Right hindlimb (tissue), 1 donor: ENCODE data around the gene GXYLT2.
A peak's percentile ranks its signal among the peaks of the same experiment; 100 is the strongest.

Experiments
- DNase-seq: peaks from one replicate; pipeline ENCODE4 v3.0.0-alpha.2; 2018

GXYLT2 gene, protein sequence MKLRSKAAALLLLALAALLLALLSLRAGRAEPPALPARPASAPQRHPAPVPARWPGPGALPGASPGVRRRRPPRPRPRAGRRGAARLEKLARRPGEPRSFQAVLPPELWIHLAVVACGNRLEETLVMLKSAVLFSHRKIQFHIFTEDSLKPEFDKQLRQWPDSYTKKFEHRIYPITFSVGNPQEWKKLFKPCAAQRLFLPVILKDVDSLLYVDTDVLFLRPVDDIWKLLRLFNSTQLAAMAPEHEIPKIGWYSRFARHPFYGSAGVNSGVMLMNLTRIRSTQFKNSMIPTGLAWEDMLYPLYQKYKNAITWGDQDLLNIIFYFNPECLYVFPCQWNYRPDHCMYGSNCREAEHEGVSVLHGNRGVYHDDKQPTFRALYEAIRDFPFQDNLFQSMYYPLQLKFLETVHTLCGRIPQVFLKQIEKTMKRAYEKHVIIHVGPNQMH

GRCh38 chr3:72887705-72888545 lies at the start of gene GXYLT2:
GXYLT2 (plus strand) TSS chr3:72888046; CDS start chr3:72888234, 188 bp downstream.
- DNase-seq = peak; percentile 90

DNA sequence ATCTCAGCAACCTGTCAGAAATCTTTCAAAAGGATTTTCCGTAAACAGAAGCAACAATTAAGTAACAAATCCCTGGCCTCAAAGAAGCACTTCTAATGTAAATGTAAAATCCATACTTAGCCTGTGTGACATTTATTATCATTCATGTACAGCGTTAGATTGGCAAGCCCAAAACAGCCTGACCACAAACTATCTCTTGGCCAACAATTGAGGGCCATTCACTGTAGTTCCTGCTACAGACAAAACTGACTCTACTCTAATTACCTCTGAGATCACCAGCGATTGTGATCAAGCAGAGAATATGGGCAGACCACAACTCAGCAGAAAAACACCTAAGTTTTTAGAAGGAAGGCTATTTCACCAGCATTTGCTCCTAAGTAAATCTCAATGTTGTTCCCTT lies 48.8 kb upstream of the GXYLT2 start:
- DNase-seq = no peak

- DNase-seq = no peak
These were observed 43.3 kb upstream of the GXYLT2 start for GRCh38 chr3:72844436-72844993.

DNA sequence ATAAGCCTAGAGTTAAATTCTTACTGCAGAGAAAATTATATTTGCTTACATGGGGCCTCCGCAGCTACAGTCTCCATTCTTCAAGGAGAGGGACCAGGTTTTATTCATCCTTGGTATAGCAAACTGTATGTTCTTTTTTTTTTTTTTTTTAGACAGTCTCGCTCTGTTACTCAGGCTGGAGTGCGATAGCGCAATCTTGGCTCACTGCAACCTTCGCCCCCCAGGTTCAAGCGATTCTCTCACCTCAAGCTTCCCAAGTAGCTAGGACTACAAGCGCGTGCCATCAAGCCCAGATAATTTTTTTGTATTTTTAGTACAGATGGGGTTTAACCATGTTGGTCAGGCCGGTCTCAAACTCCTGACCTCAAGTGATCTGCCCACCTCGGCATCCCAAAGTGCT lies 41.7 kb upstream of the GXYLT2 start:
- DNase-seq = no peak

DNA sequence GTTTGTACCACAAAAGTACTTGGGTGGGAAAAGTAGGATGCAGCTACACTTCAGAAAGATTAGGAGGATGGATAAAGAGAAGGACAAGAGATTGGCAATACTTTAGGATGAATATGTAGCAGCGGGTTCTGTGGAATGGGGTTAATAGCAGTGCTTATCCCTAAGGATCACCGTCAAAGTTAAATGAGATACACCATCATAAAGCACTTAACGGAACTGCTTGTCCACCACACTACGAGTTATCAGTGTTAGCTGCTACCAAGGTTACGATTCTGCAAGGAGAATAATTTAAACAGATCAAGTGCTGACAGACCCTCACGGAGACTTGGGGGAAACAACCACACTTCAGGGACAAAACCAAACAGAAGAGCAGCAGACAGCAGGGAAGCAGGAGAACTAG lies 40.6 kb upstream of the GXYLT2 start:
- no peak for DNase-seq

- peak; percentile 97 for DNase-seq
These were observed 39.8 kb upstream of the GXYLT2 start, which contains the start of gene SHQ1 for GRCh38 chr3:72847751-72848702. SHQ1 (minus strand) TSS chr3:72848445; CDS start chr3:72848340, 105 bp downstream.

DNA sequence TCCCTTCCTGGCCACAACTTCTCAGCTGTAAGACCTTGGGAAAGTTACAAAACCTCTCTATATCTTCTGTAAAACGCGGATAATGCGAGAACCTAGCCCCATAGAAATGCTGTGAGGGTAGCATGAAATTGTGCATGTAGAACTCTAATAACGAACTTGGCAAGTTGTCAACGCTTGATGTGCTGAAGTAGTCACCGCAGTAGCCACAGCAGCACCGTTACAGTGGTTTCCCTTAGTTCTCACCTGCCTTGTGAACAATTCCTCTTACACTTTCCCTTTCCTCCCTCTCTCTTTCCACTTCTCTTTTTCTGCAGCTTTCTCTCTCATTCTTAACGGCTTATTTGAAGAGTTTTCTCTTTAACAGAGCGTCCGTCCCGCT lies 39.2 kb upstream of the GXYLT2 start:
- DNase-seq = no peak

GRCh38 chr3:72855001-72855400 lies 32.8 kb upstream of the GXYLT2 start:
- no peak for DNase-seq

DNA sequence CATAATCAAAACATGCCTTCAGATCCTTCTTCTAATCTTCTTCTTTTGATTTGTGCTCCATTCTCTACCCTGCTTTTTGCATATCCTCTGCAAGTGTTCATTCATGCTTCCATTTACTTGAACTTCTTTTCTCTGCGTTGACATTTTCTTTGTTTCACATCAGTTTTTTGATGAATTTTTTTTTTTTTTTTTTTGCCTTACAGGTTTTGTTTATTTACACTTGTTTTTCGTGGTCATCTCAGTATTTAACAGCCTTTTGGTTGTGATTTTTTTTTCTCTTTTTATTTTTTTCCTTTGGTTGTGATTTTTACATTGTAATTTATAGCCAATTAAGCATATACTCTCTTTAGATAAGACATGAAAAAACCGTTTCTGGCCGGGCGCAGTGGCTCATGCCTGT lies 27.8 kb upstream of the GXYLT2 start:
- no peak for DNase-seq

GRCh38 chr3:72860846-72861245 lies 27.0 kb upstream of the GXYLT2 start:
- DNase-seq = no peak

DNA sequence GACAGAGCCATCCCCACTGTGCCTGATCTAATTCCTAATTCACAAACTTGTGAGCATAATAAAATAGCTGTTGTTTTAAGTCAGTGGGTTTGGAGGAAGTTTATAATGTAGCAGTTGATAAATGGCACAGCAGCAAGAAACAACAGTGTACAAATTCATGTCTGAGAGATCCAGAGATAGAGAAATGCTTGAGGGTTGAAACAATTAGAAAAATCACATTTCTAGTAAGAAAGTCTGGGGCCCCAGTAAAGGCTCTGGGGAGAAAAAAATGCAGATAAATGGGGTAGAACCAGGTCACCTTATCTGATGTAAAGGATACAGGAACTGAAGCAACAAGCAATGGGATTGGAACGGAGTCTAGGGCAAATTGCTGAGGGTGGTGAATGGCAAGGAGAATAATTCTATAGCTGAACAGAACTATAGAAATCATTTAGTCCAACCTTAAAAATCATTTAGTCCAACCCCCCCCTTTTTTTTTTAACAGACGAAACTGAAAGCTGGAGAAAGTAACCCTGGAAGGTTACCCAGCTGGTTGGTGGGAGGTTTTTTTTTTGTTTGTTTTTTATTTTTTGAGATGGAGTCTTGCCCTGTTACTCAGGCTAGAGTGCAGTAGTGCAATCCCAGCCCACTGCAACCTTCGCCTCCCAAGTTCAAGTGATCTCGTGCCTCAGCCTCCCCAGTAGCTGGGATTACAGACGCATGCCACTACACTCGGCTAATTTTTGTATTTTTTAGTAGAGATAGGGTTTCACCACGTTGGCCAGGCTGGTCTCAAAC lies 25.3 kb upstream of the GXYLT2 start:
- DNase-seq = no peak

GRCh38 chr3:72872183-72872582 lies 15.7 kb upstream of the GXYLT2 start:
- DNase-seq = no peak

DNA sequence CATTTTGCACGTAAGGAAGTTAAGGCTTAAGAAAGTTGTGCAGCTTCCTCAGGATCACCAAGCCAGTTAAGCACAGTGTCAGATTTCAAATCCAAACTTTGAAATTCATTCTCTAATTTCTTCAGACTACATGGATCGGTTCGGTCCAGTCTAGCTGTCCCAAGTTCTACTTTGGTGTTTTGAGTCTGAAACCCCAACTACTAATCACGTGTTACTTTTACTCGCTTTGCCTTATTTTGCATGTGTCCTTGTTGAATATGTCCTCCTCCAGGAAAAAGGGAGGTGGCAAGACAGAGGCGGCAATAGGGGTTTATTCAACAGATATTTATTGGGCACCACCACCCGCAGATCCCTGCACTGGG lies 522 bp upstream of the GXYLT2 start:
- DNase-seq = no peak

GRCh38 chr3:72888546-72889309 lies 882 bp downstream of the GXYLT2 start:
- DNase-seq = peak; percentile 34

- DNase-seq = peak; percentile 35
These were observed 1.7 kb downstream of the GXYLT2 start for GRCh38 chr3:72889310-72890165.

DNA sequence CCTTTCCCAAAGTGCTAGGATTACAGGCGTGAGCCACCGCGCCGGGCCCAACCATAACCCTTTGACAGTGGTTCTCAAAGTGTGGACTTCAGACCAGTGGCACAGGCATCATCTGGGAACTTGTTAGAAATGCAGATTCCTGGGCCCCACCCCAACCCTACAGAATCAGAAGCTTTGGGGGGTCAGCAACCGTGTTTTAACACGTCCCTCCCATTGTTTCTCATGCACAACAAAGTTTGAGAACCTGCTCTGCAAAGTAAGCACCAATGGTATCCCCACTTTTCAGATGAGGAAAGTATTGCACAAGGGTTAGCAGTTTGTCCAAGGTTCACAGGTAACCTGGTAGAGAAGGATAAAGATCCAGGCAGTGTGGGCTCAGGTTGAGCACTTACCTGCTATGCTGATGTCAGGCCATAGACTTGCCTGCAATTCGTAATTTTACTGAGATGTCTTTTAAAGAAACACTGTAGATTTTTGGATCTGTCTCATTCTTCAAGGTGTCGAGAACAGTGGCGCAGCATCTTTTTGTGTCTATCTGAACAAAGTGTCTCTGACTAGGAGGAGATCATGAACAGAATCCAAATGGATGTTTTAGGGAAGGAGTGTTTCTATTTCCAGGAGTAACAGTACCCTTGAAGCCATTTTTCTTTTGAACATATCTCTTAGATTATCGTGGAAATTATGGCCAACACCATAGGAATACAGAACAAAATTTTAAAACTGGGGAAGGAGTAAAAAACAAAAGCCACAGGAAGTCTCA lies 2.5 kb downstream of the GXYLT2 start:
- no peak for DNase-seq

- DNase-seq = peak; percentile 83
These were observed 3.4 kb downstream of the GXYLT2 start for GRCh38 chr3:72891053-72891855.
